HEK293T (cell line): ENCODE data around the gene TCF23.

ENCODE experiments used
- CTCF ChIA-PET: fragments of 350-600 bp; formaldehyde crosslinking; extraction: SDS; loops from one replicate; lab custom pipeline; 2021; ENCODE audit warnings: antibody characterized with exemption, inconsistent platforms; lab: Yijun Ruan, JAX
- POLR2A ChIA-PET: fragments of 350-600 bp; formaldehyde crosslinking; extraction: SDS; loops from one replicate; lab custom pipeline; 2020; ENCODE audit warnings: antibody characterized with exemption, inconsistent platforms; lab: Yijun Ruan, JAX
- DNase-seq: peaks from one replicate; pipeline ENCODE4 v3.0.0; 2012; ENCODE audit warnings: mixed read lengths; ENCODE audit errors: extremely low spot score
- ARNT ChIP-seq: fragments of 450-650 bp; IDR thresholded peaks from 2 replicates; pipeline ENCODE4 v1.6.1; 2017; ENCODE audit warnings: mild to moderate bottlenecking
- BHLHE40 ChIP-seq: fragments of 450-650 bp; IDR thresholded peaks from 2 replicates; pipeline ENCODE4 v1.6.1; 2016; ENCODE audit warnings: mild to moderate bottlenecking, moderate library complexity, borderline replicate concordance
- CTBP1 ChIP-seq: fragments of 450-650 bp; IDR thresholded peaks from 2 replicates; pipeline ENCODE4 v1.6.1; 2016; ENCODE audit warnings: borderline replicate concordance
- ELF4 ChIP-seq: fragments of 450-650 bp; IDR thresholded peaks from 2 replicates; pipeline ENCODE4 v1.6.1; 2017; ENCODE audit warnings: antibody characterized with exemption
- FOXA1 ChIP-seq: fragments of 450-650 bp; IDR thresholded peaks from 2 replicates; pipeline ENCODE4 v1.6.1; 2016; ENCODE audit warnings: mild to moderate bottlenecking
- FOXK2 ChIP-seq: fragments of 450-650 bp; IDR thresholded peaks from 2 replicates; pipeline ENCODE4 v1.6.1; 2016; ENCODE audit warnings: mild to moderate bottlenecking
- FOXM1 ChIP-seq: fragments of 450-650 bp; IDR thresholded peaks from 2 replicates; pipeline ENCODE4 v1.6.1; 2017; ENCODE audit warnings: mild to moderate bottlenecking, borderline replicate concordance
- HDGF ChIP-seq: fragments of 450-650 bp; IDR thresholded peaks from 2 replicates; pipeline ENCODE4 v1.6.1; 2017; ENCODE audit warnings: antibody characterized with exemption, borderline replicate concordance
- L3MBTL2 ChIP-seq: fragments of 450-650 bp; conservative IDR thresholded peaks from 2 replicates; pipeline ENCODE4 v1.6.1; 2016; ENCODE audit warnings: mild to moderate bottlenecking
- LEF1 ChIP-seq: fragments of 450-650 bp; IDR thresholded peaks from 2 replicates; pipeline ENCODE4 v1.6.1; 2017; ENCODE audit warnings: mild to moderate bottlenecking, borderline replicate concordance
- NFRKB ChIP-seq: fragments of 450-650 bp; IDR thresholded peaks from 2 replicates; pipeline ENCODE4 v1.6.1; 2016; ENCODE audit warnings: mild to moderate bottlenecking, moderate library complexity
- PKNOX1 ChIP-seq: fragments of 450-650 bp; IDR thresholded peaks from 2 replicates; pipeline ENCODE4 v1.6.1; 2016
- SP1 ChIP-seq: fragments of 450-650 bp; IDR thresholded peaks from 2 replicates; pipeline ENCODE4 v1.6.1; 2017
- SUZ12 ChIP-seq: fragments of 450-650 bp; IDR thresholded peaks from 2 replicates; pipeline ENCODE4 v1.6.1; 2016; ENCODE audit warnings: mild to moderate bottlenecking
- TARDBP ChIP-seq: fragments of 450-650 bp; IDR thresholded peaks from 2 replicates; pipeline ENCODE4 v1.6.1; 2016
- ZNF384 ChIP-seq: fragments of 450-650 bp; IDR thresholded peaks from 2 replicates; pipeline ENCODE4 v1.6.1; 2016

TCF23 gene

GRCh38 chr2:27128668-27129571 lies 19.9 kb upstream of the TCF23 start:
- POLR2A ChIA-PET = interaction anchor here (0.5 kb wide), 1 partner anchor 96 kb away, joined by 3 read pairs; no protein-coding TSS in a partner anchor
- CTCF ChIA-PET = no interaction called here

GRCh38 chr2:27130396-27130795 lies 18.4 kb upstream of the TCF23 start:
- TF ChIP-seq CTBP1 = no peak
- TF ChIP-seq PKNOX1 = no peak
- TF ChIP-seq ARNT = no peak
- no peak for TF ChIP-seq HDGF
- TF ChIP-seq NFRKB = no peak
- TF ChIP-seq L3MBTL2 = no peak
- TF ChIP-seq SP1 = no peak
- TF ChIP-seq ELF4 = no peak
- TF ChIP-seq TARDBP = no peak
- TF ChIP-seq FOXK2 = no peak
- no peak for TF ChIP-seq SUZ12
- no peak for DNase-seq
- ChIA-PET CTCF (no interaction called here), POLR2A (no interaction called here)

More at GRCh38 chr2:27128668-27129571, 19.9 kb upstream of the TCF23 start:
- TF ChIP-seq PKNOX1 (no peak), ELF4 (no peak), LEF1 (no peak), TARDBP (no peak), CTBP1 (no peak), NFRKB (no peak), SUZ12 (no peak), HDGF (no peak), SP1 (no peak), BHLHE40 (no peak), ARNT (no peak), FOXA1 (no peak)
- DNase-seq = no peak

- ChIA-PET POLR2A (no interaction called here), CTCF (interaction anchor here (0.6 kb wide), 1 partner anchor 149 kb away, joined by 3 read pairs; no protein-coding TSS in a partner anchor)
- DNase-seq = no peak
- TF ChIP-seq CTBP1 = no peak
- TF ChIP-seq BHLHE40 = no peak
- TF ChIP-seq ZNF384 = no peak
- no peak for TF ChIP-seq FOXM1
- TF ChIP-seq PKNOX1 = no peak
- TF ChIP-seq LEF1 = no peak
- no peak for TF ChIP-seq TARDBP
- TF ChIP-seq SP1 = no peak
- TF ChIP-seq NFRKB = no peak
- TF ChIP-seq ELF4 = no peak
- no peak for TF ChIP-seq SUZ12
- no peak for TF ChIP-seq HDGF
- TF ChIP-seq L3MBTL2 = no peak
- TF ChIP-seq ARNT = no peak
- TF ChIP-seq FOXK2 = no peak
- TF ChIP-seq FOXA1 = no peak
Observed at GRCh38 chr2:27131429-27131828, 17.4 kb upstream of the TCF23 start.

GRCh38 chr2:27133195-27133875 lies 15.5 kb upstream of the TCF23 start:
- no peak for DNase-seq
- CTCF ChIA-PET = interaction anchor here (0.6 to 1.1 kb wide), 4 partner anchors 17 to 80 kb away, joined by 3 to 5 read pairs (median 4); no protein-coding TSS in a partner anchor
- no peak for TF ChIP-seq LEF1
- no peak for TF ChIP-seq BHLHE40
- no peak for TF ChIP-seq HDGF
- no peak for TF ChIP-seq PKNOX1
- no peak for TF ChIP-seq TARDBP
- TF ChIP-seq FOXK2 = no peak
- no peak for TF ChIP-seq L3MBTL2
- TF ChIP-seq ARNT = no peak
- TF ChIP-seq FOXA1 = no peak
- no peak for TF ChIP-seq FOXM1
- no peak for TF ChIP-seq SUZ12
- TF ChIP-seq ZNF384 = no peak
- no peak for TF ChIP-seq NFRKB
- no peak for TF ChIP-seq CTBP1
- TF ChIP-seq SP1 = no peak
- TF ChIP-seq ELF4 = no peak
- POLR2A ChIA-PET = interaction anchor here (0.7 to 2.9 kb wide), 7 partner anchors 9 to 82 kb away, joined by 3 to 42 read pairs (median 3); partner anchors contain the start of genes ABHD1, AGBL5 and TCF23
